Stimulated activated CD8-positive, alpha-beta memory T cell treated with anti-CD3 and anti-CD28 coated beads, Interleukin-4, amount 100 ng/mL, for 24 hours (primary cell): ENCODE measurements around the gene TPRKB.
"Not testable (repeated sequence)": the region's sequence is repeated elsewhere in the genome, so short reads cannot be mapped to it uniquely, and the experiment has no call there.

Experiments used
- DNase-seq: peaks from one replicate; pipeline ENCODE4 v3.0.0-alpha.2; 2020; ENCODE audit warnings: low read depth

TPRKB gene

GRCh38 chr2:73739101-73739500 lies 2.0 kb upstream of the TPRKB start:
- DNase-seq: no peak

- no peak for DNase-seq
These were observed 767 bp downstream of the TPRKB start for GRCh38 chr2:73736378-73736777.

GRCh38 chr2:73730810-73731209 lies 6.3 kb downstream of the TPRKB start:
- no peak for DNase-seq

- DNase-seq: no peak
These were observed 8.4 kb downstream of the TPRKB start for GRCh38 chr2:73728711-73729110.

GRCh38 chr2:73728043-73728442 lies 9.1 kb downstream of the TPRKB start:
- no peak for DNase-seq

GRCh38 chr2:73726657-73727056 lies 10.5 kb downstream of the TPRKB start:
- not testable (repeated sequence) for DNase-seq

- no peak for DNase-seq
These were observed 18.1 kb downstream of the TPRKB start for GRCh38 chr2:73718851-73719621.

- no peak for DNase-seq
These were observed 18.7 kb downstream of the TPRKB start for GRCh38 chr2:73718421-73718820.

GRCh38 chr2:73717695-73718094 lies 19.4 kb downstream of the TPRKB start:
- not testable (repeated sequence) for DNase-seq

GRCh38 chr2:73717251-73717606 lies 19.9 kb downstream of the TPRKB start:
- no peak for DNase-seq

- DNase-seq: no peak
These were observed 20.4 kb downstream of the TPRKB start for GRCh38 chr2:73716543-73717250.

GRCh38 chr2:73714091-73714490 lies 23.1 kb downstream of the TPRKB start:
- no peak for DNase-seq

GRCh38 chr2:73708527-73708926 lies 28.6 kb downstream of the TPRKB start:
- no peak for DNase-seq

GRCh38 chr2:73707636-73708035 lies 29.5 kb downstream of the TPRKB start:
- DNase-seq: no peak

- DNase-seq: no peak
These were observed 30.1 kb downstream of the TPRKB start for GRCh38 chr2:73707058-73707457.

GRCh38 chr2:73705091-73705490 lies 32.1 kb downstream of the TPRKB start:
- DNase-seq: no peak

GRCh38 chr2:73704285-73704684 lies 32.9 kb downstream of the TPRKB start:
- DNase-seq: no peak

- DNase-seq: no peak
These were observed 33.5 kb downstream of the TPRKB start for GRCh38 chr2:73703675-73704074.

- not testable (repeated sequence) for DNase-seq
These were observed 34.2 kb downstream of the TPRKB start for GRCh38 chr2:73702852-73703493.

- no peak for DNase-seq
These were observed 35.0 kb downstream of the TPRKB start for GRCh38 chr2:73701968-73702665.

- not testable (repeated sequence) for DNase-seq
These were observed 35.7 kb downstream of the TPRKB start for GRCh38 chr2:73701448-73701765.

GRCh38 chr2:73700661-73701447 lies 36.3 kb downstream of the TPRKB start:
- no peak for DNase-seq
